Left cardiac atrium (tissue), 4 donors: ENCODE measurements around the gene CLEC16A. TPM values are rescaled to one million over a fixed set of nuclear protein-coding genes. Genes with fewer than 3 reads are reported as not detected.
A peak's percentile ranks its signal among the peaks of the same experiment; 100 is the strongest.
"Not testable (repeated sequence)": the region's sequence is repeated elsewhere in the genome, so short reads cannot be mapped to it uniquely, and the experiment has no call there.

Source experiments
- ATAC-seq, 2 donors: fragments of 200-7000 bp; cut with Tn5 transposase; one replicate each; pipeline ENCODE4 v1.9.1; 2020; ENCODE audit warnings: mild to moderate bottlenecking in 2 of 2, moderate library complexity in 2 of 2
- DNase-seq: peaks from one replicate; pipeline ENCODE4 v3.0.0-alpha.2; 2020
- intact Hi-C, 2 donors: fragments of 100-400 bp; cut with DNase I; formaldehyde crosslinking; loops; one replicate each; pipeline versions ENCODE4 v1.14.1 to v1.15.1; 2022 to 2023
- total RNA-seq, 2 donors: library from RNA; stranded (reverse); fragmentation: NEBNext Ultra II Directional; extraction: Animal tissue kit (Norgen Biotek cat#: 25700); gene quantifications; one replicate each; pipeline ENCODE4 v1.2.1, GENCODE V29; 2021
- donor health status: DM: no; HTN: yes; CAD: no.
- donor health status: DM: no; HTN: yes; CAD: no; lungs with severe emphysema.
- donor health status: DM: yes; HTN: yes; CAD: no.
- donor health status: Dilated cardiomyopathy.

Gene CLEC16A
- total RNA-seq, 2 donors from 2014 or later: 25.5 to 30.2 TPM

GRCh38 chr16:11215935-11216556, 271.7 kb downstream of the CLEC16A start:
- intact Hi-C loops: loop anchor here in 1 of 2 donors (5.0 kb wide), 1 partner anchor 39 kb away; no protein-coding TSS in a partner anchor
- ATAC-seq (no peak), DNase-seq (no peak)

- DNase-seq: no peak
- no peak for ATAC-seq
- intact Hi-C loops: loop anchor here in 1 of 2 donors (5.0 kb wide), 1 partner anchor 41 kb away; no protein-coding TSS in a partner anchor
Measured at GRCh38 chr16:11217651-11218603, 273.6 kb downstream of the CLEC16A start.

- intact Hi-C loops: loop anchor here in 1 of 2 donors (5.0 kb wide), 1 partner anchor 41 kb away; no protein-coding TSS in a partner anchor
Measured at GRCh38 chr16:11218604-11218962, 274.2 kb downstream of the CLEC16A start.

GRCh38 chr16:11219178-11219577, 274.8 kb downstream of the CLEC16A start:
- DNase-seq: no peak
- intact Hi-C loops: loop anchor here in 1 of 2 donors (5.0 kb wide), 1 partner anchor 42 kb away; no protein-coding TSS in a partner anchor
- ATAC-seq: no peak

More at GRCh38 chr16:11218604-11218962, 274.2 kb downstream of the CLEC16A start:
- ATAC-seq (no peak), DNase-seq (no peak)

- DNase-seq, intact Hi-C loops, ATAC-seq: not testable (repeated sequence)
Measured at GRCh38 chr16:11220507-11220906, 276.1 kb downstream of the CLEC16A start.

GRCh38 chr16:11224096-11224893, 279.9 kb downstream of the CLEC16A start:
- DNase-seq (peak; percentile 82), ATAC-seq (peak; percentile 82 to 96)
- intact Hi-C loops: no loop called here

GRCh38 chr16:11224894-11225676, 280.7 kb downstream of the CLEC16A start:
- DNase-seq (peak; percentile 45), ATAC-seq (peak; percentile 55 to 69)
- intact Hi-C loops: no loop called here

- intact Hi-C loops: no loop called here
- ATAC-seq: no peak
Measured at GRCh38 chr16:11225677-11226549, 281.5 kb downstream of the CLEC16A start.

GRCh38 chr16:11229432-11229831, 285.1 kb downstream of the CLEC16A start:
- intact Hi-C loops: no loop called here
- no peak for DNase-seq
- no peak for ATAC-seq

More at GRCh38 chr16:11225677-11226549, 281.5 kb downstream of the CLEC16A start:
- no peak for DNase-seq

- DNase-seq: no peak
- intact Hi-C loops: no loop called here
- ATAC-seq: no peak
Measured at GRCh38 chr16:11229906-11230305, 285.5 kb downstream of the CLEC16A start.

GRCh38 chr16:11231367-11231970, 287.1 kb downstream of the CLEC16A start:
- ATAC-seq: no peak
- intact Hi-C loops: no loop called here
- DNase-seq: no peak

Other genes with a start within 250 kb of the CLEC16A start
- gene TEKT5, start 249.6 kb upstream of the CLEC16A start, total RNA-seq: under 1 TPM in 1 of 2 donors, not detected in 1; 0.52 TPM
- gene NUBP1, start 200.7 kb upstream of the CLEC16A start, total RNA-seq: 10 to 100 TPM; 38.1 to 38.9 TPM
- gene TVP23A, start 125.8 kb upstream of the CLEC16A start, total RNA-seq: 1 to 10 TPM in 1 of 2 donors, under 1 TPM in 1; 0.80 to 1.3 TPM
- 1 to 10 TPM; 6.6 to 9.9 TPM for gene CIITA, start 67.4 kb upstream of the CLEC16A start, total RNA-seq
- gene DEXI, start 2.1 kb upstream of the CLEC16A start, total RNA-seq: 10 to 100 TPM; 68.5 to 84.9 TPM